G401.6 (cell line): ENCODE data around the gene ADAMTS19.
A peak's percentile ranks its signal among the peaks of the same experiment; 100 is the strongest.
"Not testable (repeated sequence)": the region's sequence is repeated elsewhere in the genome, so short reads cannot be mapped to it uniquely, and the experiment has no call there.

ENCODE experiments used
- FAIRE-seq: peaks from 2 replicates; lab custom pipeline; 2012; peaks lifted over from hg19 to GRCh38; lab: Jason Lieb, UNC

Gene ADAMTS19

GRCh38 chr5:129474544-129474943 is 14.4 kb downstream of the ADAMTS19 start:
- FAIRE-seq = no peak

DNA sequence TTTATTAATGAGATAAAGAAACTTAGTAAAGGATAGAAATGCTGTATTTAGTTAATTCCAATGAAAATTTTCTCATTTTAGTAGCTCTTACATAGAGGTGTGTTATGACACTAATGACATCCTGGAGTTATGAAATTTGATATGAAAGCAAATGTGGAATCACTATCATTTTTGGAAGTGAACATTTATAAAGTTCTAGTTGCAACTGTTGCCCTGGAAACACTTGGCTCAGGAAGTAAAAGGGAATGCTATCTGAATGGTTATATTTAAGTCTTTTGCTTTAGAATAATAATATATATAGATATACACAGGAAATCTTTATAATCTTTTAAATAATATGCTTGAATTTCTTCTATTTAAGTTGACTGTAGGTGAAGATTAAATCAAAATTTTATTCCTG is 16.7 kb downstream of the ADAMTS19 start:
- no peak for FAIRE-seq

DNA sequence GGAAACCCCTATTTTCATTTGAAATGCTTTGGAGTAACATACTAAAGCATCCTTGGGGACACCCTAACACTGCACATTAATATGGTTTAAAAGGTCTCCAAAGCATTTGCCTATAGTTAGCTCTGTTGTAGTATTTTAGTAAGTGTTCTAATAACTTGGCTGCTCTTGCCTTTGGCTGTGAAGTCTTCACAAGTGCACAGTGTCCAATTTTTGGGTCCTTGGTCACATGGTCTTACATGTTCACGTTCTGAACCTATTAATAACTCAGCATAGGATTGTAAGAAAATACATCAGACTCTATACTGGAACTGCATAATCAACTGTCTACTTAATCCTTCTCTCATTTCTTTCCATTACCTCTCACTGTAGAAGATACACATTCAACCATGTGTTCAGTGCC is 17.4 kb downstream of the ADAMTS19 start:
- no peak for FAIRE-seq

DNA sequence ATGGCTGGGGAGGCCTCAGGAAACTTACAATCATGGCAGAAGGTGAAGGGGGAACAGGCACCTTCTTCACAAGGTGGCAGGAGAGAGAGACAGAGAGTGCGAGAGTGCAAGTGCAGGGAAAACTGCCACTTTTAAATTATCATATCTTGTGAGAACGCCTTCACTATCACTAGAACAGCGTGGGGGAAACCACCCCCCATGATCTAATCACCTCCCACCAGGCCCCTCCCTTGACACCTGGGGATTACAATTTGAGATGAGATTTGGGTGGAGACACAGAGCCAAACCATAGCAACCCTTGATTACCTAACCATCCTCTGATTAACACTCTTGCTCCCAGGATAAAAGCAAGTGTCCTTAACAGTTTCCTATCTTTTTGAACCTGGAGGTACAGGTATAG is 21.1 kb downstream of the ADAMTS19 start:
- FAIRE-seq = no peak

DNA sequence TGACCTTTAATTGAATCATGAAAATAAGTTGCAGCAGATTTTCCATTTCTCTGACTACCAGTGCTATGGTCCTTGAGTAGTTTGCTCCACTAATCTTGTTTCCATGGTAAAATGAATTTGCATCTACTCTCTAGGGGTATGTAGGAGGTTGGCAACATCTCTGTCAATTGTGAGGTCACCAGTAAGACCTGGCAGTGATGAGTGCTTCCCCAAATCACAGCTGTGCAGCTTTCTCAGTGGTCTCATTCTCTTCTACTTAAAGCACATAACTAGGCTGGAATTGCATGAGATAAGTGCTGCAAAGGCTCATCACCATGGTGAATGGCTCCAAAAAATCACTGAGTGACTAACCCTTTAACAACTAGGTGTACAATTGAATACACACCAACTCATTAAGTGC is 36.3 kb downstream of the ADAMTS19 start:
- FAIRE-seq = no peak

DNA sequence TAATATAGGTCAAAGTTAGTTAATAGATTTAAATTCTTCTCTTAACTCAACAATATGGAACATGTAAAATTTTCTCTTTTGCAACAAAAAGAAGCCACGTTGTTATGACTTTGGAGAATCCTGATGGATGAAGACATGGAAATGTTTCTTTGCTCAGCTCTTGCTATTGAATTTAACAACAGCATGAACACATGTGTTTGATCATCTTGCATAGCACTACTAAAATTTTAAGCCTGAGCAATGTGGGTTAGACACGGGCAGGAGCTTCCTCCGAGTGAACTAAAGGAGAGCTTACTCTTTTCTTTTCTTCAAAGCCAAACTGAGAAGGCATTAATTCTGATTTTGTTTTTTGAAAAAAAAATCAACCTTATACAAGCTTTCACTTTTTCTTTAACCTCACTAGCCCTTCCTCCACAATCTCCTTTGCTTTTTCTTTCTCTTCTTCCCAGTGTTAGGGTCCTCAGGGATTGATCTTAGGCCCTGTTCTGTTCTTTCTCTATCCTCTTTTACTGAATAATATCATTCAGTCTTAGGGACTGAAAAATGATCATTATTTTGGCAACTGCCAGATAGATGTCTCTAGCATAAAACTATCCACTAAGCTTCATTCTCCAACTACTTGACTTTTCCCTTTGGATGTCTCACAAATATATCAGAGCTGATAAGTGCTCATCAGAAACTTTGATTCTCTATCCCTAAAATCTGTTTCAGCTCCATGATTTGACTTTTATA is 36.9 kb downstream of the ADAMTS19 start:
- no peak for FAIRE-seq

DNA sequence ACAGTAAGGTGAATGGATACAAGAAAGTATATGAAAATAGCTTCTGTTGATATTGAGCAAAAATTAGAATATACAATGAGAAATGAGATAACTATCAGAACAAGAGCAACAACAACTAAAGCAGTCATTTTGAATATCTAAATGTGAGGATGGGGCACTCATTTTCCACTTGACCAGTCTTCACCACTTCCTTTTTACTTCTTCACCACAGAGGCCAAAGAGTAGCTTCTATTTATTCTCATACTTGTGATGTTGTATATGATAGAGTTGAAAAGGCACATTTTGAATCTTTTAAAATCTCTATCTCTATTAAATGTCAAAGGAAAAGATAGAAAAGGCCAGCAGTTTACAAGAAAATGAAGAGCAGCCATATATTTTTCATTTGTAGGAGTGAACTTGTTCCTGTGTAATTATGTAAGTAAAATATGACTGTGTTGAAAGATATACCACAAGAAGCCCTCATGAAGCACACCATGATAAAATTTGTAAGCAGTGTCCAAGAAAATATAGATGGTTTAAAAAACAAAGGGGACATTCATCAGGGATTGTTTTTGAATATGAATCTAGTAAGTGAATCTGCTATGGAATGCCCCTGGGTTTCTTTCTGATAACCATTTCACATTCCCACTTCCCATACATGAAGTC is 39.2 kb downstream of the ADAMTS19 start:
- FAIRE-seq = no peak

DNA sequence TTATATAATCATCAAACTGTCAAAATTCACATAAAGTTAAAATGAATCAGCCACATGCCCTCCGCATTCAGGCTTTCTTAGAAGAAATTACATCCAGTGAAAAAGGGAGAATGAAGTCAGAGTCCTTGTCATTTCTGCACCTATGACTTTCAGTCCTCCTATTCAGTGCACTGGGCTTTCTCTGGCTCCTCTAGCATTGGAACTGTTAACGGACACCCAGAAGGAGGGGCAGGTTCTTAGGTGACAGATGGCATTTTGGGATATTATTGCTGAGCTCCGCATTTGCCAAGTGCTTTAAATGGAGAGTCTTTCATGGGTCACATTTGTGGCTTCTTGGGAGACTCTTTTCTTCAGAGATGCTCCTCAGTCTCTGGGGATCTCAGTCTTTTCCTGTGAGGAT is 40.0 kb downstream of the ADAMTS19 start:
- FAIRE-seq = no peak

GRCh38 chr5:129506086-129506485 is 46.0 kb downstream of the ADAMTS19 start:
- FAIRE-seq = no peak

- no peak for FAIRE-seq
Observed at GRCh38 chr5:129506950-129507349, 46.9 kb downstream of the ADAMTS19 start.

DNA sequence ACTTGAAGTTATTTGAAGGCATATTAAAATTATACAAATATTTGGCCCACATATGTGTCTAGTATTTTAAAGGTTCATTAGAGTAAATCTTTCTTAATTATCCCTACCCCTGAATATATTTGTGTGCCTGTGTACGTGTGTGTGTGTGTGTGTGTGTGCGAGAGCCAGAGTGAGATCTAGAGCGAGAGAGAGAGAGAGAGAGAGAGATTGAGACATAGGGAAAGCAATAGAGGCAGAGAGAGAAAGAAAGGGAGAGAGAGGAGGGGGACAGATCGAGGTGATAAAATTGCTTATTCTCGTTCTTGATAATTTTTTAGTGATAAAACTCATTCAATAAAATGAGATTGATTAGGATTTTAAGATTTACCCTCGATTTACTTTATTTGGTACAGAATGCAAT is 47.4 kb downstream of the ADAMTS19 start:
- FAIRE-seq = no peak

GRCh38 chr5:129508606-129509005 is 48.5 kb downstream of the ADAMTS19 start:
- FAIRE-seq = no peak

- FAIRE-seq = peak; percentile 27
Observed at GRCh38 chr5:129509363-129509975, 49.4 kb downstream of the ADAMTS19 start.

DNA sequence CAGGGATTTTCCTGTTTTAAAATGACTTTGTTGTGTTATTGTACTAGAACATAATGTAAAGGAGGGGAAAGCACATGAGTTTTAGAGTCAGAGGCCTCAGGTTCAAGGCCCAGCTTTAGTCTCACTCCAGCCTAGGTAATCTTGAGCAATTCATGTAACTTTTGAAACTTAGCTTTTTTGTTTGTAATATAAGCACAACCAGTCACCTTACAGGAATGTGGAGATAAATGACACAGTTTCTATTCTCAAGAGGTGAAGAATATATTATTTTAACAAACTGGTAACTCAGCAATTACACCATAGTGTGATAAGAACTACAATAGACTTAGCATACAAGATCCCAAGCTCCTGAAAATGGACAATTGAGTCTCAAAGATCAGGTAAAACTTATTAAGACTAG is 51.2 kb downstream of the ADAMTS19 start:
- FAIRE-seq = no peak

DNA sequence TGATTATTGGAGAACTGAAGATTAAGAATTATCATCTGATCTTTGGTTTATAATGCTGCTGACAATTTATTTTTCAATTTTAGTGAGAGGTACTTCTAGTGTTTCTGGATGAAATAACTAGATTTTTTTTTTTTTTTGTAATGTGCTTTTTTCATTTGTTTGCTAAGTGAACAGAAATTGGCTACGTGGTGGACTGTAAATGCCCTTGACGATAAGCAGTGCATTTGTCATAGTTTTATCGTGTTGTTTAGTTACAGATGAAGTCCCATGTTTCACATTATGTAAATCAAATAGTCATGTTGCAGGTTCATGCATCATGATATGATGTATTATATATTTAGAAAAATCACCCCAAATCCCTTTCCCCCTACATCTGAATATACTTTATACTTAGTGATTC is 81.0 kb downstream of the ADAMTS19 start:
- FAIRE-seq = no peak

DNA sequence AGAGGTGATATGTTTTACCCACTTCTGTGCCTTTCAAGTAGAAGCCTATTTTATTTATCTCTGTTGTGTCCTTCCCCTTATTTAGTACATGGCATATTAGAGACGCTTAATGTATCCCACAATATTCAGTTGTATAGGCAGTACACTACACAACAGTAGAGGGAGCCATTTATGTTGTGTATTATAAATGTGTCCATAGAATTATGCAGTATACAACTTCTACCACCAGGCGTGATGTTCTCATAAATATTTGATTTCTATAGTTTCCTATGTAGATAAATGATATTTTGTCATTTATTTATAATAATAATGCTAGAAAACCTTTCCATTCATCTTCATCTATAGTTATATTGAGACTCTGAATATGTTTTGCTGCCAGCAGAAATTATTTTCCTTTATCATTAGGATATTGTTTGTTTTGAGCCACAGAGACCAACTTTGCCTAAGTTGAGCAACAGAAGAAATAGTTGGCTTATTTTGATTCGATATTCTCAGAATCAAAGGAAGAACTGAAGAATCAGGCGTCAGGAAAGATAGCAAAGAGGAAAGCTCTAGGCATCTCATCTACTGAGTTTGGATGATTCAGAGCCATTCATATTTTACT is 81.7 kb downstream of the ADAMTS19 start:
- peak; percentile 3 for FAIRE-seq

GRCh38 chr5:129547137-129547536 is 87.0 kb downstream of the ADAMTS19 start:
- FAIRE-seq = no peak

GRCh38 chr5:129554134-129554904 is 94.2 kb downstream of the ADAMTS19 start:
- FAIRE-seq = no peak

- no peak for FAIRE-seq
Observed at GRCh38 chr5:129563585-129563984, 103.5 kb downstream of the ADAMTS19 start.

DNA sequence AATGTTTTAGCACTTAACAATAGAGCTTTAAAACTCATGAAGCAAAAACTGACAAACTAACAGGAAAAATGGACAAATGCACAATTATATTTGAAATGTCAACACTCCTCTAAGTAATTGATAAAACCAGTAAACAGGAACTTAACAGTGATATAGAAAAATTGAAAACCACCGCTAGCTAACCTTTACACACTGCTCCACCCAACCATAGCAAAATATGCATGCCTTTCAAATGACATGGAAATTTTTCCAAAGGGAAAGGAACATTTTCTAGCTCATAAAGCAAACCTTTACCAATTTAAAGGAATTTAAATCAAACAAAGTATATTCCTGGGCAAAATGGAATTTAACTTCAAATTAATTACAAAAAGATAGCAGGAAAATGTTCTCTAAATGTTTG is 109.2 kb downstream of the ADAMTS19 start:
- no peak for FAIRE-seq

DNA sequence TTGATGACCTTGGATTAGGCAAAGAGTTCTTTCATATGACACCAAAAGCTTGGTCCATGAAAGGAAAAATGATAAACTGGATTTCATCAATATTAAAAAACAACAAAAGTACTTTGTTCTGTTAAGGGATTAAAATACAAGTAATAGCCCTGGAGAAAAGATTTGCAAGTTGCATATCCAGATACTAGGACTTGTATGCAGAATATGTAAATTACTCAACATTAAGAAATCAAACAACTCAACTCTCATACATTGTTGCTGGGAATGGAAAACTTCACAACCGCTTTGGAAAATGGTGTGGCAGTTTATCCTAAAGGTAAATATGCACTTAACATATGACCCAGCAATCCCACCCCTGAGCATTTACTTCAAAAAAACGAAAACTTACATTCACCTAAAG is 112.0 kb downstream of the ADAMTS19 start:
- FAIRE-seq = no peak

GRCh38 chr5:129584496-129584895 is 124.4 kb downstream of the ADAMTS19 start:
- not testable (repeated sequence) for FAIRE-seq
